A549 (cell line): Measurements from ENCODE around the gene FOXK1. TPM values are rescaled to one million over a fixed set of nuclear protein-coding genes. Genes with fewer than 3 reads are reported as not detected.

Source experiments
- ATAC-seq, 2 experiments: fragments of 200-7000 bp in 1 of 2; fragments of >200 bp in 1 of 2; cut with Nextera tagmentation in 1 of 2; cut with Tn5 transposase in 1 of 2; 3 replicates each; pipeline versions ENCODE4 v1.8.0 to v1.9.1; 2018 to 2020; ENCODE audit warnings: mild to moderate bottlenecking in 1 of 2, moderate library complexity in 1 of 2
- CTCF ChIA-PET: fragments of 300-600 bp; sonication (Branson Sonifier 250); formaldehyde crosslinking; extraction: SDS; loops from one replicate; lab custom pipeline; 2021; ENCODE audit warnings: antibody characterized with exemption, inconsistent platforms; lab: Yijun Ruan, JAX
- POLR2A ChIA-PET: fragments of 350-600 bp; formaldehyde crosslinking; extraction: SDS; loops from one replicate; lab custom pipeline; 2021; ENCODE audit warnings: antibody characterized with exemption, inconsistent platforms; lab: Yijun Ruan, JAX
- DNase-seq, 2 experiments: peaks; one replicate each; pipeline versions ENCODE4 v3.0.0 to v3.0.0-alpha.2; 2011 to 2016; ENCODE audit warnings: low read depth in 1 of 2, low spot score in 1 of 2
- FAIRE-seq: peaks from 2 replicates; lab custom pipeline; 2011; peaks lifted over from hg19 to GRCh38; lab: Jason Lieb, UNC
- H3K27ac ChIP-seq, 2 experiments: fragments of >200 bp; sonication (Bioruptor Twin); formaldehyde crosslinking; 3 replicates each; pipeline ENCODE4 v1.5.1; 2016 to 2017
- H3K4me1 ChIP-seq: fragments of >200 bp; sonication (Bioruptor Twin); formaldehyde crosslinking; 3 replicates; pipeline ENCODE4 v1.6.1; 2016
- H3K4me2 ChIP-seq: fragments of >200 bp; sonication (Bioruptor Twin); formaldehyde crosslinking; 3 replicates; pipeline ENCODE4 v1.6.1; 2016
- H3K4me3 ChIP-seq: fragments of >200 bp; sonication (Bioruptor Twin); formaldehyde crosslinking; 3 replicates; pipeline ENCODE4 v1.5.1; 2016
- H3K9me3 ChIP-seq: fragments of >200 bp; sonication (Bioruptor Twin); formaldehyde crosslinking; 3 replicates; pipeline ENCODE4 v1.6.1; 2016
- BCL3 ChIP-seq: fragments of >200 bp; sonication (Bioruptor Twin); formaldehyde crosslinking; IDR thresholded peaks from 3 replicates; pipeline ENCODE4 v1.6.1; 2016
- BHLHE40 ChIP-seq: IDR thresholded peaks from 2 replicates; pipeline ENCODE4 v1.6.1; 2012; ENCODE audit warnings: low read depth, low read length, inconsistent platforms
- CBX8 ChIP-seq: fragments of 200-600 bp; sonication (generic); IDR thresholded peaks from 2 replicates; pipeline ENCODE4 v1.6.1; 2016
- CTCF ChIP-seq: fragments of >200 bp; sonication (Bioruptor Twin); formaldehyde crosslinking; IDR thresholded peaks from 3 replicates; pipeline ENCODE4 v1.5.1; 2016
- EHMT2 ChIP-seq: fragments of 200-600 bp; sonication (generic); IDR thresholded peaks from 2 replicates; pipeline ENCODE4 v1.6.1; 2016; ENCODE audit warnings: antibody characterized with exemption, low read depth, mild to moderate bottlenecking, moderate library complexity
- ELK1 ChIP-seq: fragments of 150-350 bp; IDR thresholded peaks from 2 replicates; pipeline ENCODE4 v1.6.1; 2014; ENCODE audit warnings: low read depth, mild to moderate bottlenecking, low read length
- HDAC2 ChIP-seq: fragments of 200-600 bp; sonication (generic); IDR thresholded peaks from 2 replicates; pipeline ENCODE4 v1.6.1; 2016
- HEYL ChIP-seq: fragments of 250-450 bp; sonication (Bioruptor Pico); IDR thresholded peaks from 2 replicates; pipeline ENCODE4 v1.8.0; 2021; ENCODE audit warnings: mild to moderate bottlenecking, moderate library complexity
- HOXB13 ChIP-seq: fragments of 250-450 bp; sonication (Bioruptor Pico); IDR thresholded peaks from 2 replicates; pipeline ENCODE4 v1.5.0; 2020; ENCODE audit warnings: low read depth, mild to moderate bottlenecking, moderate library complexity
- HOXB5 ChIP-seq: fragments of 250-450 bp; sonication (Bioruptor Pico); IDR thresholded peaks from 2 replicates; pipeline ENCODE4 v1.5.0; 2020; ENCODE audit warnings: mild to moderate bottlenecking, moderate library complexity
- JUN ChIP-seq, 2 experiments: fragments of >200 bp; sonication (Bioruptor Twin); formaldehyde crosslinking; IDR thresholded peaks; 2 replicates in 1 of 2; 3 replicates in 1 of 2; pipeline ENCODE4 v1.6.1; 2016 to 2017
- MAFK ChIP-seq: fragments of 450-650 bp; IDR thresholded peaks from 2 replicates; pipeline ENCODE4 v1.6.1; 2014; ENCODE audit not compliant: partially characterized antibody
- MAZ ChIP-seq: fragments of 150-350 bp; IDR thresholded peaks from 2 replicates; pipeline ENCODE4 v1.6.1; 2014; ENCODE audit warnings: antibody characterized with exemption, low read depth, low read length, borderline replicate concordance
- MYC ChIP-seq: IDR thresholded peaks from 2 replicates; pipeline ENCODE4 v1.6.1; 2012; ENCODE audit warnings: mild to moderate bottlenecking, inconsistent platforms, low read length, improper control_type of control experiment, borderline replicate concordance
- POLR2AphosphoS2 ChIP-seq: conservative IDR thresholded peaks from 2 replicates; pipeline ENCODE4 v1.6.1; 2012; ENCODE audit warnings: low read length, improper control_type of control experiment, inconsistent platforms
- RFX5 ChIP-seq: fragments of 450-650 bp; IDR thresholded peaks from 2 replicates; pipeline ENCODE4 v1.7.1; 2014; ENCODE audit warnings: antibody characterized with exemption, mild to moderate bottlenecking, moderate library complexity
- ZC3H11A ChIP-seq: fragments of 450-650 bp; IDR thresholded peaks from 2 replicates; pipeline ENCODE4 v1.6.1; 2014; ENCODE audit warnings: antibody characterized with exemption, mild to moderate bottlenecking
- ZFP36 ChIP-seq: fragments of 450-650 bp; IDR thresholded peaks from 2 replicates; pipeline ENCODE4 v1.6.1; 2014; ENCODE audit warnings: borderline replicate concordance; ENCODE audit not compliant: partially characterized antibody
- ZSCAN20 ChIP-seq: fragments of 250-450 bp; sonication (Bioruptor Pico); IDR thresholded peaks from 2 replicates; pipeline ENCODE4 v1.8.0; 2022; ENCODE audit warnings: mild to moderate bottlenecking, moderate library complexity
- WGBS: methylation state at CpG from one replicate; pipeline ENCODE4 v1.1.6; 2017; ENCODE audit errors: missing lambda C conversion rate; 5-methylcytosine and 5-hydroxymethylcytosine counted together
- polyA plus RNA-seq, 4 experiments: library from polyadenylated mRNA; depleted of rRNA in 3 of 4; stranded (reverse); fragments of >200 nt; fragmentation: RNase III in 1 of 4; extraction: RNeasy Plus Mini Kit Qiagen cat#74134 plus additional on column Dnase treatment in 1 of 4; gene quantifications; 2 replicates in 3 of 4; 3 replicates in 1 of 4; pipeline ENCODE4 v1.2.3, GENCODE V29; 2011 to 2017

FOXK1 gene
- polyA plus RNA-seq, 2 of the 4 experiments (the other 2 are of a cell fraction), result 6.8 to 10.9 TPM

GRCh38 chr7:4790516-4790991, 108.5 kb downstream of the FOXK1 start:
- WGBS, result 97% methylated on average over 13 of the region's 24 CpGs
- no peaks in the 10 kb centered on the region for H3K4me1 ChIP-seq
- CTCF ChIA-PET, result interaction anchor here (1.1 to 5.3 kb wide), 5 partner anchors 8 to 95 kb away, joined by 3 to 28 read pairs (median 13); partner anchors contain the start of gene RADIL
- POLR2A ChIA-PET, result no interaction called here
- H3K27ac ChIP-seq, result no peak overlapping the region
- DNase-seq, result no peak
- no peak for FAIRE-seq
- no peaks in the 10 kb centered on the region for H3K9me3 ChIP-seq
- H3K4me3 ChIP-seq, result no peak overlapping the region
- TF ChIP-seq CBX8 (no peak), MAZ (no peak), HDAC2 (no peak), BHLHE40 (no peak), HOXB13 (CRISPR knock-in tag) (no peak), ELK1 (no peak), HEYL (CRISPR knock-in tag) (no peak), HOXB5 (CRISPR knock-in tag) (no peak), BCL3 (no peak), POLR2AphosphoS2 (no peak), EHMT2 (no peak), ZFP36 (no peak), ZSCAN20 (CRISPR knock-in tag) (no peak), RFX5 (no peak), JUN (IDR thresholded peaks at IDR 0.05) (no peak)
- no peak overlapping the region for H3K4me2 ChIP-seq
- ATAC-seq, result no peak

- ATAC-seq (no peak), DNase-seq (no peak), FAIRE-seq (no peak)
- H3K27ac ChIP-seq, result no peak overlapping the region
- WGBS, result 97% methylated on average over 15 of the region's 25 CpGs
- H3K9me3 ChIP-seq, result no peaks in the 10 kb centered on the region
- ChIA-PET CTCF (interaction anchor here (0.6 to 5.3 kb wide), 10 partner anchors 9 to 377 kb away, joined by 3 to 24 read pairs (median 4); partner anchors contain the start of gene RADIL), POLR2A (interaction anchor here (0.7 kb wide), 1 partner anchor 16 kb away, joined by 3 read pairs; the partner anchor contains the start of gene AP5Z1)
- no peak overlapping the region for H3K4me2 ChIP-seq
- H3K4me1 ChIP-seq, result no peaks in the 10 kb centered on the region
- TF ChIP-seq ZC3H11A (no peak), MYC (no peak)
- no peak overlapping the region for H3K4me3 ChIP-seq
Measured at GRCh38 chr7:4791101-4791737, 109.1 kb downstream of the FOXK1 start.

- peak; percentile 17 to 74; a peak in 3 of 6 replicates for ATAC-seq
- 92% methylated on average over 29 of the region's 50 CpGs for WGBS
- ChIA-PET CTCF (interaction anchor here (0.6 to 5.3 kb wide), 16 partner anchors 8 to 383 kb away, joined by 3 to 24 read pairs (median 3); partner anchors contain the start of gene RADIL), POLR2A (interaction anchor here (0.7 kb wide), 2 partner anchors 16 to 182 kb away, joined by 3 read pairs; partner anchors contain the start of gene AP5Z1)
- Histone ChIP-seq H3K27ac (no peak overlapping the region), H3K4me3 (no peak overlapping the region), H3K4me1 (no peaks in the 10 kb centered on the region), H3K9me3 (no peaks in the 10 kb centered on the region), H3K4me2 (no peak overlapping the region)
- DNase-seq, result peak in 1 of 2 experiments; percentile 64
- no peak for FAIRE-seq
- peak; percentile 32 for TF ChIP-seq CTCF
- no peak for TF ChIP-seq MAFK
Measured at GRCh38 chr7:4791738-4792536, 109.8 kb downstream of the FOXK1 start.
